OCI-LY7 (cell line): ENCODE data around the gene LRP1B.

Experiments used
- EZH2phosphoT487 ChIP-seq: fragments of 200-600 bp; sonication (generic); IDR thresholded peaks from 2 replicates; pipeline ENCODE4 v1.6.1; 2018; ENCODE audit warnings: low read depth, borderline replicate concordance, mild to moderate bottlenecking, mixed run types, antibody characterized with exemption, low read length, moderate library complexity, mixed read lengths
- TF ChIP-seq, protein P1 (sequence below): fragments of 200-600 bp; sonication (generic); conservative IDR thresholded peaks from 2 replicates; pipeline ENCODE4 v1.5.1; 2014; ENCODE audit warnings: mild to moderate bottlenecking, antibody characterized with exemption, low read length, moderate library complexity, mixed read lengths

GRCh38 chr2:142075826-142076225 lies 55.0 kb downstream of the LRP1B start:
- TF ChIP-seq, protein P1, sequence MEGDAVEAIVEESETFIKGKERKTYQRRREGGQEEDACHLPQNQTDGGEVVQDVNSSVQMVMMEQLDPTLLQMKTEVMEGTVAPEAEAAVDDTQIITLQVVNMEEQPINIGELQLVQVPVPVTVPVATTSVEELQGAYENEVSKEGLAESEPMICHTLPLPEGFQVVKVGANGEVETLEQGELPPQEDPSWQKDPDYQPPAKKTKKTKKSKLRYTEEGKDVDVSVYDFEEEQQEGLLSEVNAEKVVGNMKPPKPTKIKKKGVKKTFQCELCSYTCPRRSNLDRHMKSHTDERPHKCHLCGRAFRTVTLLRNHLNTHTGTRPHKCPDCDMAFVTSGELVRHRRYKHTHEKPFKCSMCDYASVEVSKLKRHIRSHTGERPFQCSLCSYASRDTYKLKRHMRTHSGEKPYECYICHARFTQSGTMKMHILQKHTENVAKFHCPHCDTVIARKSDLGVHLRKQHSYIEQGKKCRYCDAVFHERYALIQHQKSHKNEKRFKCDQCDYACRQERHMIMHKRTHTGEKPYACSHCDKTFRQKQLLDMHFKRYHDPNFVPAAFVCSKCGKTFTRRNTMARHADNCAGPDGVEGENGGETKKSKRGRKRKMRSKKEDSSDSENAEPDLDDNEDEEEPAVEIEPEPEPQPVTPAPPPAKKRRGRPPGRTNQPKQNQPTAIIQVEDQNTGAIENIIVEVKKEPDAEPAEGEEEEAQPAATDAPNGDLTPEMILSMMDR, result no peak
- no peak for TF ChIP-seq EZH2phosphoT487
